ENCODE data around the gene ANO5. TPM values are rescaled to one million over a fixed set of nuclear protein-coding genes. Genes with fewer than 3 reads are reported as not detected.

The ANO5 gene
- total and polyA plus RNA-seq, 9 of the 15 experiments (the other 6 are each of a cell fraction or from before 2014, with no cell fraction given) = 0.16 to 0.58 (median 0.28) TPM

DNA sequence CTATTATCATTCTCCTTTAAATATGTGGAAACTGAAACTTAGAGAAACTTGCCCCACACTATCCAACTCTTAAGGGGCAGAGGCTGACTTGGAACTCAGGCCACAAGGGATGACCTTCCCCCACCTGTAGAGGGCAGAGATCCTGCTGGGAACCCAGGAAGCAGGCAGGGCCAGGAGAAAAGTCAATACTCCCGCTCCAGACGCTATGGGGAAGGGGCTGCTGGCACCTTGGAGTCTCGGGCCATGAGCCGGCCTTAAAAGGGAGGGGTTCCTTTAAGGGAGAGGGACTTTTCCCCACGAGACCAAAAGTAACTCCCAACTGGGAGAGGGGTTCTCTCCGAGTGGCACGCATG, 620 bp upstream of the ANO5 start (continued):
- no peak for TF ChIP-seq TFAM (CRISPR knock-in tag; conservative IDR thresholded peaks at IDR 0.05)
- TF ChIP-seq MYC (IDR thresholded peaks at IDR 0.05; ENCODE audit: low read depth, low read length) = no peak
- no peak for TF ChIP-seq MYC (CRISPR knock-in tag; IDR thresholded peaks at IDR 0.05; ENCODE audit: borderline replicate concordance, low read depth)
- TF ChIP-seq, protein P1, sequence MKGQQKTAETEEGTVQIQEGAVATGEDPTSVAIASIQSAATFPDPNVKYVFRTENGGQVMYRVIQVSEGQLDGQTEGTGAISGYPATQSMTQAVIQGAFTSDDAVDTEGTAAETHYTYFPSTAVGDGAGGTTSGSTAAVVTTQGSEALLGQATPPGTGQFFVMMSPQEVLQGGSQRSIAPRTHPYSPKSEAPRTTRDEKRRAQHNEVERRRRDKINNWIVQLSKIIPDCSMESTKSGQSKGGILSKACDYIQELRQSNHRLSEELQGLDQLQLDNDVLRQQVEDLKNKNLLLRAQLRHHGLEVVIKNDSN (CRISPR knock-in tag; IDR thresholded peaks at IDR 0.05) = no peak
- no peak for TF ChIP-seq FOXJ3 (CRISPR knock-in tag; IDR thresholded peaks at IDR 0.05)
- TF ChIP-seq, protein P2, sequence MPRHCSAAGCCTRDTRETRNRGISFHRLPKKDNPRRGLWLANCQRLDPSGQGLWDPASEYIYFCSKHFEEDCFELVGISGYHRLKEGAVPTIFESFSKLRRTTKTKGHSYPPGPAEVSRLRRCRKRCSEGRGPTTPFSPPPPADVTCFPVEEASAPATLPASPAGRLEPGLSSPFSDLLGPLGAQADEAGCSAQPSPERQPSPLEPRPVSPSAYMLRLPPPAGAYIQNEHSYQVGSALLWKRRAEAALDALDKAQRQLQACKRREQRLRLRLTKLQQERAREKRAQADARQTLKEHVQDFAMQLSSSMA (CRISPR knock-in tag; IDR thresholded peaks at IDR 0.05) = no peak
- TF ChIP-seq, protein P3, sequence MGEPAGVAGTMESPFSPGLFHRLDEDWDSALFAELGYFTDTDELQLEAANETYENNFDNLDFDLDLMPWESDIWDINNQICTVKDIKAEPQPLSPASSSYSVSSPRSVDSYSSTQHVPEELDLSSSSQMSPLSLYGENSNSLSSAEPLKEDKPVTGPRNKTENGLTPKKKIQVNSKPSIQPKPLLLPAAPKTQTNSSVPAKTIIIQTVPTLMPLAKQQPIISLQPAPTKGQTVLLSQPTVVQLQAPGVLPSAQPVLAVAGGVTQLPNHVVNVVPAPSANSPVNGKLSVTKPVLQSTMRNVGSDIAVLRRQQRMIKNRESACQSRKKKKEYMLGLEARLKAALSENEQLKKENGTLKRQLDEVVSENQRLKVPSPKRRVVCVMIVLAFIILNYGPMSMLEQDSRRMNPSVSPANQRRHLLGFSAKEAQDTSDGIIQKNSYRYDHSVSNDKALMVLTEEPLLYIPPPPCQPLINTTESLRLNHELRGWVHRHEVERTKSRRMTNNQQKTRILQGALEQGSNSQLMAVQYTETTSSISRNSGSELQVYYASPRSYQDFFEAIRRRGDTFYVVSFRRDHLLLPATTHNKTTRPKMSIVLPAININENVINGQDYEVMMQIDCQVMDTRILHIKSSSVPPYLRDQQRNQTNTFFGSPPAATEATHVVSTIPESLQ (CRISPR knock-in tag; IDR thresholded peaks at IDR 0.05) = no peak
